HTERT RPE-1 (cell line): ENCODE data around the gene PIERCE2.
"Not testable (repeated sequence)": the region's sequence is repeated elsewhere in the genome, so short reads cannot be mapped to it uniquely, and the experiment has no call there.

Experiments
- in situ Hi-C: fragments of 300-500 bp; cut with MboI; formaldehyde crosslinking; loops from 4 replicates; pipeline ENCODE4 v1.14.3; 2020; ENCODE audit warnings: low sequenced_read_pairs

PIERCE2 gene

GRCh38 chr15:55408012-55408928 lies at the start of gene PIERCE2, which contains the start of gene CCPG1:
Gene PIERCE2 (plus strand): TSS chr15:55408495. CDS start chr15:55408769, 274 bp downstream.
Gene CCPG1 (minus strand): TSS chr15:55408359. CDS start chr15:55389424, 18,935 bp downstream.
- in situ Hi-C loops: no loop called here

GRCh38 chr15:55360256-55360655 lies 48.0 kb upstream of the PIERCE2 start:
- in situ Hi-C loops: no loop called here

- in situ Hi-C loops: no loop called here
Observed at GRCh38 chr15:55361048-55361447, 47.2 kb upstream of the PIERCE2 start.

- in situ Hi-C loops: no loop called here
Observed at GRCh38 chr15:55362641-55363040, 45.7 kb upstream of the PIERCE2 start.

- in situ Hi-C loops: no loop called here
Observed at GRCh38 chr15:55366981-55367380, 41.3 kb upstream of the PIERCE2 start.

- in situ Hi-C loops: no loop called here
Observed at GRCh38 chr15:55372701-55373440, 35.4 kb upstream of the PIERCE2 start.

- in situ Hi-C loops: no loop called here
Observed at GRCh38 chr15:55379095-55379494, 29.2 kb upstream of the PIERCE2 start.

GRCh38 chr15:55381595-55381994 lies 26.7 kb upstream of the PIERCE2 start:
- in situ Hi-C loops: no loop called here

- in situ Hi-C loops: no loop called here
Observed at GRCh38 chr15:55383687-55384086, 24.6 kb upstream of the PIERCE2 start.

- in situ Hi-C loops: no loop called here
Observed at GRCh38 chr15:55387027-55387426, 21.3 kb upstream of the PIERCE2 start.

- in situ Hi-C loops: no loop called here
Observed at GRCh38 chr15:55389264-55389607, 19.1 kb upstream of the PIERCE2 start.

- in situ Hi-C loops: no loop called here
Observed at GRCh38 chr15:55394694-55395093, 13.6 kb upstream of the PIERCE2 start.

GRCh38 chr15:55398243-55398642 lies 10.1 kb upstream of the PIERCE2 start:
- in situ Hi-C loops: no loop called here

GRCh38 chr15:55400050-55400449 lies 8.2 kb upstream of the PIERCE2 start:
- in situ Hi-C loops: not testable (repeated sequence)

- in situ Hi-C loops: no loop called here
Observed at GRCh38 chr15:55401786-55402246, 6.5 kb upstream of the PIERCE2 start.

- in situ Hi-C loops: no loop called here
Observed at GRCh38 chr15:55402707-55403106, 5.6 kb upstream of the PIERCE2 start.

GRCh38 chr15:55403531-55403930 lies 4.8 kb upstream of the PIERCE2 start:
- in situ Hi-C loops: no loop called here

- in situ Hi-C loops: no loop called here
Observed at GRCh38 chr15:55407498-55408011, 740 bp upstream of the PIERCE2 start.

GRCh38 chr15:55408976-55409375 lies 681 bp downstream of the PIERCE2 start:
- in situ Hi-C loops: not testable (repeated sequence)

- in situ Hi-C loops: not testable (repeated sequence)
Observed at GRCh38 chr15:55417678-55418077, 9.4 kb downstream of the PIERCE2 start.

- in situ Hi-C loops: no loop called here
Observed at GRCh38 chr15:55420171-55420866, 12.0 kb downstream of the PIERCE2 start.
